ENCODE measurements around the gene RIOX2.
"Not testable (repeated sequence)": the region's sequence is repeated elsewhere in the genome, so short reads cannot be mapped to it uniquely, and the experiment has no call there.

The RIOX2 gene

DNA sequence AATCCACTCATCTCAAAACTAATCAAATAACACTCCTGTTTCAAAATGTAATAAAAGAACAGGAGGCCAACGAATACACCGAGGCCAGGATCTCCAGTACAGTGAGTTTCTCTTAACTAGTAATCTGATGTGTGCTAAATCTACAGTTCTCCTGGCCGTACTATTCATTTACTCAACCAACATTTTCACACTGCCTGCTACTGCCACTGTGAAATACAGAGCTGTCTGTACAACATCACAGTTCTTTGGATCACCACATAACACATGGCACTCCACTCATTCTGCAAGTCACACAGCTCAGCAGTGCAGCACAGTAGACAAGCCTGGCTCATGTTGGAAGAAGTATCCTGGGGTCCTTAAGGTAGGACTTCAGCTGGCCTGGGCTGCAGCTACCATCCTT is 21.9 kb downstream of the RIOX2 start:
- DNase-seq: no peak

DNA sequence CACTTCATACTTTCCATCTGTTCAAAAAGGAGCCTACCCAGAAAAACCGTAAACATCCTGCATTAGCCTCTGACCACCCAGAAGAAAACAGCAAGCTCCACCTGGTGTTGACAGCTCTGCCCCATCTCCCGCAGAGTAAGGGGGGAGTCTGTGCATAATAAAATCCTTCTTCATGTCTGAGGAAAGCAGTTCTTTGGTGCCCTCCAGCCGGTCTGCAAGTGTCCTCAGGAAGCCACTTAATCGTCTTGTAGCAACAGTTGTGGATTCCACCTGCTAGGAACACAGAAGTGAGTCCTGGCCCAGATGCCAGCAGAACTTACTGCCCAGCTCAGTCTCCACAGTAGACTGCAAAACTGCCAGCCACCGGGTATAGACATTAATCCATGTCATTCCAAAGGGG is 22.5 kb downstream of the RIOX2 start:
- no peak for DNase-seq

GRCh38 chr3:97949110-97949485 is 23.1 kb downstream of the RIOX2 start:
- no peak for DNase-seq

- DNase-seq: no peak
These were observed 23.7 kb downstream of the RIOX2 start for GRCh38 chr3:97948351-97949109.

- no peak for DNase-seq
These were observed 29.3 kb downstream of the RIOX2 start for GRCh38 chr3:97942801-97943546.

DNA sequence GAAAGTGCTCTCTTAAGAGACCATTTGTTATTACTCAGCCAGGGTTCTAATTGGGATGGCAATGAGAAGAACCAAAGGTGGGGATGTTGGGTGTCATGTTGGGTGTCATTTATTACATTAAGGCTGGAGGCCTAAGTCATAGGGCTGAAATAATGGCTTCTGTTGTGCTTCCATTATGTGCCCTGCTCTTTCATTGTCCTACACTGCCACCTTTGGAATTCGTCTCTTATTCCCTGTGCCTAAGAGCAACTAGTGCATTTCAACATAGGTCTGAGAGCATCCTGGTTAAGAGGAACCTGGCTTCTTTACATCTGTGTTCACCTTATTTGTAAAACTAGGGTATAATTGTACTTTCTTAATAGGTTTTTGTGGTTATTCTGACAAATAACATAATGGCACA is 32.2 kb downstream of the RIOX2 start:
- no peak for DNase-seq

GRCh38 chr3:97939401-97939800 is 32.8 kb downstream of the RIOX2 start:
- no peak for DNase-seq

- DNase-seq: no peak
These were observed 33.8 kb downstream of the RIOX2 start for GRCh38 chr3:97938444-97938843.

DNA sequence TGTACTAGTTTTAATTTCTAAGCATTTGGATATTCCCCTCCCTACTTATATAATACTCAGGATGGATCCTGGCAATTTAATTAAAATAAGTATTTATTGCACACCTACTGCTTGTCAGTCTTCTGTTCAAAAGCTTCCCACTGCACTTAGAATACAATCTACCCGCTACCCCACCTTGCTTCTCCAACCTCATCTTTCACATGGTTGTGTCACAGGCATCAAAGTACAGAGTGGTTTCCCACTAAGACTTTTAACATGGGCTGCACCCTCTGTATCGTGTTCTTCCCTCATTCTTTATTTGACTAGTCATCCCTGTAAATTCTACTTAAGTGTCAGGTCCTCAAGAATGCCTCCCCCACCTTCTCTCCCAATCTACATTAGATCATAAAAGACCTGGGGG is 35.0 kb downstream of the RIOX2 start:
- DNase-seq: no peak

GRCh38 chr3:97935842-97936241 is 36.4 kb downstream of the RIOX2 start:
- no peak for DNase-seq

DNA sequence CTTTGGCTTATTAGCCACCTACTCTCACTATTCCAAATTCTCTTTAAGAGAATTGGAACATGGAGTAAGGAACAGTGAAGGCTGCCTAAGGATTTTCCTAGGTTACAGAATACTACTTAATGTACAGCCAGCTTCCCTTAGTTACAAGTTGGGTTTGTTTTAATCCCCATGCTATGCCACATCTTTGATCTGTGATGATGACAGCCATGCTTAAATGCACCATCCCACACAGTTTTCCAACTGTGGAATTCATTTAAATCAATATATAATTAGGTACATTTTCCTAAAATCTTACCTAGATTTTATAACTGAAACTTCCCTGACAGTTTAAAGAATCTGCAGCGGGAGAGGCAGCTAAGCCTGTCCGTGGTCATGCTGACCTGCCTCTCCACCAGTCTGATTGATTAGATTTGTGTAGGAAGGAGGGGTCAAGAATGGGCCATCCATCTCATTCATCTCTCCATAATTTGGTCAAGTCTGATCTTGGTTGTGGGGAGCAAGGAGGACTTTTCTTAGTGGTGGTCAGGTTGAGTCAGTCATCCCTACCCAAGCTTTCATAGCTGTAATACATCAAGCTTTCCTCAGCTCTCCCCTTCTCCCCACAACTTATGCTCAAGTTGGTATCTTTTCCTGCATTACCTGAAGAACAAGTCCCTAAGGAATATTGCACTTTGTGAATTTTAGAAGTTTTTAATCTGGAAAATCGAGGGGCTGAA is 37.1 kb downstream of the RIOX2 start:
- no peak for DNase-seq

DNA sequence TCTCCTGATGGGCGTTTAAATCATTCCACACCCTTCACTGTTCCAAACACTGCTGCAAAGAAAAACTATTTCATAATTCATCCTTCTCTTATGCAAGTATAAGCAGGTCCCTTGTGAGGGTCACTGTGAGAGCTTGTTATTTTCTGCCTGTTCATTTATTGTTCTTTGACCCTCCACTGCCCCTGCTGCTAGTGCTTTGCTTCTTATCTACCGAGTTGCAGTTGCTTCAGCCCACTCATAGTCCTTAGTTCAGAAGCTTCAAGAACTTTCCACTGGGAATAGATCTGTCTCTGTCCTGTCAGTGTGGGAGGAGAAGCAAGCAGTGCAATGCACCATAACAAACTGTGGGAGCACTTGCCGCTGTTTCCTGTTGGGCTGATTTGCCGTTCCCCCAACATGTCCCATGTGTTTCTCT is 39.8 kb downstream of the RIOX2 start:
- no peak for DNase-seq

DNA sequence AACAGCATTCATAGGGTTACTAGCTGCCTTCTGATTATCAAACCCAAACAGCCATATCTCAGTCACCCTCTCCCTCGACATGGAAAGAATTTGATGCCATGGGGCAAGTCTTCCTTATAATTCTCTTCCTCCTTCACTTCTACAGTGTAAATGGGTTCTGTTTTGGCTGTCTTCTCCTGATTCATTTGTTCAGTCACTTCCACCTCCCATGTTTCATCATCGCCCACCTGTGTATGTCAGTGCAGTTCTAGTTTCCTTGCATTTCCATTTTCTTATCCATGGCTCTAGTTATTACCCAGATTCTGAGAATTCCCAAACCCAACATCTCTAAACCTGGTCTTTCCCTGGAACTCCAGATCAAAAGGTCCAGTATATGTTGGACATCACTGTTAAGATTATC is 41.0 kb downstream of the RIOX2 start:
- DNase-seq: no peak

DNA sequence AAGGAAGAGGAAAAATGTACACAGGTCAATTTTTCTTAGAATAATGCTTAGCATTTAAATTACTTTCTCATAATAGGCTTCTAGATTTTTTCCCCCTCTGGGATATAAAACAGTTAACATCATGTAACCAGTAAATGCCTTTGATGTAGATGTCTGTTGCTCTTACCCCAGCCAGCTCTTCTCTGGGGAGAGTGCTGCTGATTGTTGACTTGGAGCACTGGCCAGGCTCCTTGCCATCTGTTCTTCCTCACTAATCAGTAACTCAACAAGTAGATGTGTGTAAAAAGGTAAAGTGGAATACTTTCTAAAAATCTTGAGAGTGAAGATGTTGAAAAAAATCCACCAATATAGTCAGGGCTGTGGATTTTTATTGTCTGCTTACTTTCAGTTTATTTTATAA is 42.2 kb downstream of the RIOX2 start:
- DNase-seq: no peak

DNA sequence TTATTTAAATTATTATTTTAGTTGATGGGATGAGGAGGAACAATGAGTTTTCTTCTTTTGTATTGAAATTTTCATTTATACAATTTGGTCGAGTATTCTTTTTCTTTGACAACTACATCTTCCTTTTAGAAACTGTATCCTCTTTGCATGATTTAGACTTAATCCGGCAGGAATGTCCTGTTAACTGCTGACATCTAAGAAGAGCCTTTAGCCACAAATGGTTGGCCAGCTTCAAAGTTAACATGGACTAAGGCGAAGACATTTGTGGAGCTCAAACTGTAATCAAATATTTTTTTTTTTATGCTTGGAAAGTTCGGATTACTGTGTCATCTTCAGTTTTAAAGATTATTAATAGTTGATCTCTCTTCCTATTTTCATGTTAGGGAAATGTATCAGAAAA is 43.2 kb downstream of the RIOX2 start:
- DNase-seq: no peak

DNA sequence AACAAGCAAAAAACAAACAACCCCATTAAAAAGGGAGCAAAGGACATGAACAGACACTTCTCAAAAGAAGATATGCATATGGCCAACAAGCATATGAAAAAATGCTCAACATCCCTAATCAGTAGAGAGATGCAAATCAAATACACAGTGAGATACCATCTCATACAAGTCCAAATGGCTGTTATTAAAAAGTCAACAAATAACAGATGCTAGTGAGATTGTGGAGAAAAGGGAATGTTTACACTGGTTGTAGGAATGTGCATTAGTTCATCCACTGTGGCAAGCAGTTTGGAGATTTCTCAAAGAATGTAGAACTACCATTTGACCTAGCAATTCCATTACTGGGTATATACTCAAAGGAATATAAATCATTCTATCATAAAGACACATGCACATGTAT is 44.5 kb downstream of the RIOX2 start:
- no peak for DNase-seq

GRCh38 chr3:97917813-97918536 is 54.3 kb downstream of the RIOX2 start:
- no peak for DNase-seq

- DNase-seq: no peak
These were observed 55.7 kb downstream of the RIOX2 start for GRCh38 chr3:97916576-97916975.

GRCh38 chr3:97914388-97914787 is 57.8 kb downstream of the RIOX2 start:
- DNase-seq: no peak

DNA sequence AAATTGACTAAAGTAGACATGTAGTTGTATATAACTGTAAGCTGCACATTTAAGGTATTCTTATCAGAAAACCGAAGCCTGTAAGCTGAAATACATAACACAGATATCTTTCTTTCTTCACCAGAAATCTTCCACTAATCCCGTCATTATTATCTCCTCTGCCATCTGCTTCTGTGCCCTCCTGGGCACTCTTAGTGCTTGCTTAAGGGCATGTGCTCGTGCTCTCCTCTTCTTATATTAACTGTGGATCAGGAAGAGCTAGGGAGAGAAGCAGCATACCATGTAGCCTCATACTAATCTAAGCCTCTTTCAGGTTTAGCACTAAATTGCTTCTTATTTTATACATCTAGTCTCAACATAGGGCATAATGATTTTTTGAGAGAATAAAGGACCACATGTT is 60.8 kb downstream of the RIOX2 start:
- DNase-seq: no peak

DNA sequence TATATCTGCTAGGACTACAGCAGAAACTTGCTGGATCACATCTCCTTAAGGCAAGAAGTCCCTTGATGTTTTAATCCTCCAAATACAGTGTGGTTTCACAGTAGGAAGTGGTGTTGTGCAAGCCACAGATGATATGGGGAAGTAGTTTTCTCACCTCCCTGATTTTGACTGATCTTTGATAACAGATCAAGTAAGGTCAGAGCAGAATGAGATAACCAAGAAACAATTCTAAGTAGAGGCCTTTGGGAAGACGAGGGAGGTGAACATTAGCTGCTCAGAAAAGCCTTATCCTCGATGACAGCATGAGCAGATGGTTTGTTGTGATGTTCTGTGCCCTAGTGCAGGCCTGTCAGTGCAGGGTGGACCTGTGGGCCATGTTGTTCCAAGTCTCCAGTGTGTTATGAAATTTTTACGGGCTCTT is 61.3 kb downstream of the RIOX2 start:
- DNase-seq: no peak

- DNase-seq: not testable (repeated sequence)
These were observed 61.9 kb downstream of the RIOX2 start for GRCh38 chr3:97910236-97910831.

GRCh38 chr3:97909830-97910229 is 62.4 kb downstream of the RIOX2 start:
- not testable (repeated sequence) for DNase-seq
